Esophagus muscularis mucosa (tissue), 4 donors: ENCODE data around the gene SLC22A16. TPM values are rescaled to one million over a fixed set of nuclear protein-coding genes. Genes with fewer than 3 reads are reported as not detected.
A peak's percentile ranks its signal among the peaks of the same experiment; 100 is the strongest.

Experiments
- DNase-seq: peaks from one replicate; pipeline ENCODE4 v3.0.0-alpha.2; 2017; ENCODE audit errors: extremely low spot score
- H3K27ac ChIP-seq, 4 donors: fragments of 200-600 bp; sonication (generic); replicated peaks in 1 of 4; 1 replicate in 3 of 4; 2 replicates in 1 of 4; pipeline ENCODE4 v1.5.1; 2016 to 2019; ENCODE audit warnings: mild to moderate bottlenecking in 1 of 4
- H3K27me3 ChIP-seq, 4 donors: fragments of 200-600 bp; sonication (generic); one replicate each; pipeline versions ENCODE4 v1.5.1 to v1.6.0; 2016 to 2019
- H3K36me3 ChIP-seq, 4 donors: fragments of 200-600 bp; sonication (generic); one replicate each; pipeline ENCODE4 v1.5.1; 2016 to 2019
- H3K4me1 ChIP-seq, 4 donors: fragments of 200-600 bp; sonication (generic); one replicate each; pipeline ENCODE4 v1.5.1; 2016 to 2019
- H3K4me3 ChIP-seq, 4 donors: fragments of 200-600 bp; sonication (generic); 1 replicate in 2 of 4; 2 replicates in 2 of 4; pipeline ENCODE4 v1.5.1; 2016 to 2019; ENCODE audit warnings: mild to moderate bottlenecking in 4 of 4, moderate library complexity in 1 of 4
- H3K9me3 ChIP-seq, 4 donors: fragments of 200-600 bp; sonication (generic); 1 replicate in 3 of 4; 2 replicates in 1 of 4; pipeline ENCODE4 v1.5.1; 2016 to 2019
- EP300 ChIP-seq: sonication (generic); formaldehyde crosslinking; IDR thresholded peaks from one replicate; pipeline ENCODE4 v1.6.1; 2017; ENCODE audit warnings: antibody characterized with exemption
- POLR2A ChIP-seq: fragments of 450-650 bp; IDR thresholded peaks from one replicate; pipeline ENCODE4 v1.6.1; 2017; ENCODE audit warnings: antibody characterized with exemption, moderate library complexity, mild to moderate bottlenecking, low read depth
- POLR2AphosphoS5 ChIP-seq, 2 donors: sonication (generic); formaldehyde crosslinking; IDR thresholded peaks; one replicate each; pipeline ENCODE4 v1.6.1; 2017; ENCODE audit warnings: antibody characterized with exemption in 2 of 2
- WGBS: methylation state at CpG from one replicate; pipeline ENCODE4 v1.1.5; 2018; 5-methylcytosine and 5-hydroxymethylcytosine counted together
- intact Hi-C: fragments of 100-400 bp; cut with DNase I; formaldehyde crosslinking; loops from one replicate; pipeline ENCODE4 v1.15.1; 2023
- total RNA-seq, 4 donors: library from RNA; depleted of rRNA; stranded (reverse); fragments of >200 nt; gene quantifications; one replicate each; pipeline versions ENCODE4 v1.1.0 to v1.2.1, GENCODE V29; 2016
- TF ChIP-seq, protein P1 (sequence below), 3 experiments: fragments of 200-600 bp in 2 of 3; fragments of 450-650 bp in 1 of 3; sonication (generic) in 2 of 3; IDR thresholded peaks; one replicate each; pipeline ENCODE4 v1.5.1; 2017 to 2019; ENCODE audit warnings: antibody characterized with exemption in 3 of 3, mild to moderate bottlenecking in 2 of 3, moderate library complexity in 1 of 3

Gene SLC22A16
- total RNA-seq, 4 donors from 2014 or later: 0.50 TPM; not detected in 3

GRCh38 chr6:110493253-110493800 lies 16.9 kb upstream of the SLC22A16 start:
- intact Hi-C loops: no loop called here
- Histone ChIP-seq H3K4me3 (no peak overlapping the region), H3K27me3 (no peaks in the 10 kb centered on the region), H3K9me3 (no peaks in the 10 kb centered on the region), H3K4me1 (no peaks in the 10 kb centered on the region), H3K27ac (no peak overlapping the region), H3K36me3 (no peaks in the 10 kb centered on the region)
- WGBS: 90% methylated on average over 9 of the region's 9 CpGs
- DNase-seq: no peak
- TF ChIP-seq POLR2AphosphoS5 (IDR thresholded peaks at IDR 0.05) (no peak), POLR2A (no peak), EP300 (no peak)
- TF ChIP-seq, protein P1, sequence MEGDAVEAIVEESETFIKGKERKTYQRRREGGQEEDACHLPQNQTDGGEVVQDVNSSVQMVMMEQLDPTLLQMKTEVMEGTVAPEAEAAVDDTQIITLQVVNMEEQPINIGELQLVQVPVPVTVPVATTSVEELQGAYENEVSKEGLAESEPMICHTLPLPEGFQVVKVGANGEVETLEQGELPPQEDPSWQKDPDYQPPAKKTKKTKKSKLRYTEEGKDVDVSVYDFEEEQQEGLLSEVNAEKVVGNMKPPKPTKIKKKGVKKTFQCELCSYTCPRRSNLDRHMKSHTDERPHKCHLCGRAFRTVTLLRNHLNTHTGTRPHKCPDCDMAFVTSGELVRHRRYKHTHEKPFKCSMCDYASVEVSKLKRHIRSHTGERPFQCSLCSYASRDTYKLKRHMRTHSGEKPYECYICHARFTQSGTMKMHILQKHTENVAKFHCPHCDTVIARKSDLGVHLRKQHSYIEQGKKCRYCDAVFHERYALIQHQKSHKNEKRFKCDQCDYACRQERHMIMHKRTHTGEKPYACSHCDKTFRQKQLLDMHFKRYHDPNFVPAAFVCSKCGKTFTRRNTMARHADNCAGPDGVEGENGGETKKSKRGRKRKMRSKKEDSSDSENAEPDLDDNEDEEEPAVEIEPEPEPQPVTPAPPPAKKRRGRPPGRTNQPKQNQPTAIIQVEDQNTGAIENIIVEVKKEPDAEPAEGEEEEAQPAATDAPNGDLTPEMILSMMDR (IDR thresholded peaks at IDR 0.05): no peak

GRCh38 chr6:110492584-110492983 lies 16.2 kb upstream of the SLC22A16 start:
- H3K27me3 ChIP-seq: no peaks in the 10 kb centered on the region
- no peak for DNase-seq
- no peaks in the 10 kb centered on the region for H3K9me3 ChIP-seq
- H3K27ac ChIP-seq: no peak overlapping the region
- H3K4me3 ChIP-seq: no peak overlapping the region
- no peaks in the 10 kb centered on the region for H3K4me1 ChIP-seq
- H3K36me3 ChIP-seq: no peaks in the 10 kb centered on the region
- 81% methylated on average over 7 of the region's 7 CpGs for WGBS
- TF ChIP-seq POLR2AphosphoS5 (IDR thresholded peaks at IDR 0.05) (no peak), EP300 (no peak), POLR2A (no peak)
- TF ChIP-seq, protein P1 (IDR thresholded peaks at IDR 0.05): no peak
- intact Hi-C loops: no loop called here

DNA sequence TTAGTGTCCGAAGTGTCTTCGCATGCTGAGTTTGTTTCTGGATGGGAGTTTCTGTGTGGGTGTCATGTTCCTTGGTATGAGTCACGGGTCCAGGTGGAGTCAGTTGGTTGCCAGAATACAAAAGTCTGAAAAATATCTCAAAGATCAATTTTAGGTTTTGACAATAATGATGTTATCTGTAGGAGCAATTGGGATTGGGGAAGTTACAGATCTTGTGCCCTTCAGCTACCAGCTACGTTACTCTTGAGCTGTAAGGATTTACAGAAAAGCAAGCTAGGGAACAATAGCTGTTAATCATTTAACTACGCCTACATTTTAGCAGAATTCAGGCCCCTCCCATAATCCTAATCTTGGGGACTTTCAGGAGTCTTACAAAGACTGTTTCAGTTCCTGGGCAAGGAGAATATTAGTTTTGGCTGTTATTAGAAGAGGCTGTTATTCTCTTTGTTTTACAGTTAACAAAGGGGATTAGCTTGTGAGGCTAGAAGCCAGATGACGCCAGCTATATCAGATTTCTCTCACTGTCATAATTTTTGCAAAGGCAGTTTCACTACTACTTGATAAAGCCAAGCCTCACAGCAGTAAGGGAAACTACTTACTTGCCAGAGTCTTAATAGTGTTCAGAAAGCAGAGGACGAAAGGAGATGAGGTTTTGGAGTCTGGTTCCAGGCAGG lies 15.4 kb upstream of the SLC22A16 start:
- DNase-seq: no peak
- 54% methylated on average over 7 of the region's 7 CpGs for WGBS
- intact Hi-C loops: no loop called here
- Histone ChIP-seq H3K27ac (no peak overlapping the region), H3K4me3 (no peak overlapping the region), H3K4me1 (no peaks in the 10 kb centered on the region), H3K27me3 (no peaks in the 10 kb centered on the region), H3K36me3 (no peaks in the 10 kb centered on the region), H3K9me3 (no peaks in the 10 kb centered on the region)
- TF ChIP-seq POLR2AphosphoS5 (IDR thresholded peaks at IDR 0.05) (no peak), EP300 (no peak), POLR2A (no peak)
- TF ChIP-seq, protein P1 (IDR thresholded peaks at IDR 0.05): no peak

DNA sequence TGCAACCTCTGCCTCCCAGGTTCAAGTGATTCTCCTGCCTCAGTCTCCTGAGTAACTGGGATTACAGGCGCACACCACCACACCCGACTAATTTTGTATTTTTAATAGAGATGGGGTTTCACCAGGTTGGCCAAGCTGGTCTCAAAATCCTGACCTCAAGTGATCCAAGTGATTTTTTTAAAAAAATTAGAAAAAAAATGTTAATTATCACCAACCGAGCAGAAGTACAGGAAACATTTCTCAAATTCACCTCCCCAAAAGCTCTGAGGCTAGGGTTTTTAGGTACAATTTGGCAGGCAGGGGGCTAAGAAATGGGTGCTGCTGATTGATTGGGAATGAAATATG lies 14.9 kb upstream of the SLC22A16 start:
- Histone ChIP-seq H3K4me3 (no peak overlapping the region), H3K27ac (no peak overlapping the region), H3K36me3 (no peaks in the 10 kb centered on the region), H3K9me3 (no peaks in the 10 kb centered on the region), H3K4me1 (no peaks in the 10 kb centered on the region), H3K27me3 (no peaks in the 10 kb centered on the region)
- intact Hi-C loops: no loop called here
- no peak for DNase-seq
- 85% methylated on average over 3 of the region's 3 CpGs for WGBS
- TF ChIP-seq EP300 (no peak), POLR2A (no peak), POLR2AphosphoS5 (IDR thresholded peaks at IDR 0.05) (no peak)
- TF ChIP-seq, protein P1 (IDR thresholded peaks at IDR 0.05): no peak

- H3K27me3 ChIP-seq: no peaks in the 10 kb centered on the region
- H3K27ac ChIP-seq: no peak overlapping the region
- intact Hi-C loops: no loop called here
- peak; percentile 14 for DNase-seq
- H3K4me1 ChIP-seq: no peaks in the 10 kb centered on the region
- H3K4me3 ChIP-seq: no peak overlapping the region
- H3K9me3 ChIP-seq: no peaks in the 10 kb centered on the region
- 50% methylated on average over 3 of the region's 3 CpGs for WGBS
- TF ChIP-seq, protein P1 (IDR thresholded peaks at IDR 0.05): no peak
- TF ChIP-seq POLR2A (no peak), EP300 (no peak), POLR2AphosphoS5 (IDR thresholded peaks at IDR 0.05) (no peak)
- no peaks in the 10 kb centered on the region for H3K36me3 ChIP-seq
Measured at GRCh38 chr6:110490110-110490509, 13.7 kb upstream of the SLC22A16 start.
